HEK293T (cell line): ENCODE results near the gene C1QB.

Experiments used
- BHLHE40 ChIP-seq: fragments of 450-650 bp; IDR thresholded peaks from 2 replicates; pipeline ENCODE4 v1.6.1; 2016; ENCODE audit warnings: mild to moderate bottlenecking, moderate library complexity, borderline replicate concordance
- CTBP1 ChIP-seq: fragments of 450-650 bp; IDR thresholded peaks from 2 replicates; pipeline ENCODE4 v1.6.1; 2016; ENCODE audit warnings: borderline replicate concordance
- ELF4 ChIP-seq: fragments of 450-650 bp; IDR thresholded peaks from 2 replicates; pipeline ENCODE4 v1.6.1; 2017; ENCODE audit warnings: antibody characterized with exemption
- FOXA1 ChIP-seq: fragments of 450-650 bp; IDR thresholded peaks from 2 replicates; pipeline ENCODE4 v1.6.1; 2016; ENCODE audit warnings: mild to moderate bottlenecking
- FOXK2 ChIP-seq: fragments of 450-650 bp; IDR thresholded peaks from 2 replicates; pipeline ENCODE4 v1.6.1; 2016; ENCODE audit warnings: mild to moderate bottlenecking
- FOXM1 ChIP-seq: fragments of 450-650 bp; IDR thresholded peaks from 2 replicates; pipeline ENCODE4 v1.6.1; 2017; ENCODE audit warnings: mild to moderate bottlenecking, borderline replicate concordance
- HDGF ChIP-seq: fragments of 450-650 bp; IDR thresholded peaks from 2 replicates; pipeline ENCODE4 v1.6.1; 2017; ENCODE audit warnings: antibody characterized with exemption, borderline replicate concordance
- L3MBTL2 ChIP-seq: fragments of 450-650 bp; conservative IDR thresholded peaks from 2 replicates; pipeline ENCODE4 v1.6.1; 2016; ENCODE audit warnings: mild to moderate bottlenecking
- NFRKB ChIP-seq: fragments of 450-650 bp; IDR thresholded peaks from 2 replicates; pipeline ENCODE4 v1.6.1; 2016; ENCODE audit warnings: mild to moderate bottlenecking, moderate library complexity
- PKNOX1 ChIP-seq: fragments of 450-650 bp; IDR thresholded peaks from 2 replicates; pipeline ENCODE4 v1.6.1; 2016
- SP1 ChIP-seq: fragments of 450-650 bp; IDR thresholded peaks from 2 replicates; pipeline ENCODE4 v1.6.1; 2017
- SUZ12 ChIP-seq: fragments of 450-650 bp; IDR thresholded peaks from 2 replicates; pipeline ENCODE4 v1.6.1; 2016; ENCODE audit warnings: mild to moderate bottlenecking
- TARDBP ChIP-seq: fragments of 450-650 bp; IDR thresholded peaks from 2 replicates; pipeline ENCODE4 v1.6.1; 2016

GRCh38 chr1:22671999-22672398, 19.0 kb downstream of the C1QB start:
- TF ChIP-seq SUZ12, result no peak
- TF ChIP-seq SP1, result no peak
- TF ChIP-seq FOXM1, result no peak
- TF ChIP-seq BHLHE40, result no peak
- TF ChIP-seq CTBP1, result no peak
- TF ChIP-seq L3MBTL2, result no peak
- TF ChIP-seq FOXA1, result no peak
- no peak for TF ChIP-seq TARDBP
- no peak for TF ChIP-seq FOXK2
- TF ChIP-seq ELF4, result no peak
- TF ChIP-seq PKNOX1, result no peak
- no peak for TF ChIP-seq NFRKB
- no peak for TF ChIP-seq HDGF
